A549 treated with AZD9567 at 1 μM for 4 hours (cell line): Measurements from ENCODE around the gene FANCB. TPM values are rescaled to one million over a fixed set of nuclear protein-coding genes. Genes with fewer than 3 reads are reported as not detected.

ENCODE experiments used
- total RNA-seq: library from RNA; stranded (reverse); fragments of 200-300 nt; extraction: Qiagen RNA extraction; gene quantifications from 5 replicates; pipeline ENCODE4 v1.2.3, GENCODE V29; 2022; ENCODE audit not compliant: insufficient read depth

Gene FANCB
- 2.2 to 4.0 TPM (median 3.7 TPM) in 5 replicates for total RNA-seq

GRCh38 chrX:14872851-14873675, at the start of gene FANCB, which contains the start of gene MOSPD2:
TSS of gene FANCB (minus strand) at chrX:14873069. CDS start at chrX:14865510, 7,559 bp downstream.
TSS of gene MOSPD2 (plus strand) at chrX:14873421. CDS start at chrX:14873529, 108 bp downstream.

Other genes with a start within 250 kb of the FANCB start
- 8.3 to 12.4 TPM (median 9.1 TPM) in 5 replicates for gene MOSPD2, start 352 bp upstream of the FANCB start, total RNA-seq